Hepatocyte (in vitro differentiated cells): Measurements from ENCODE around the gene RRAD.

Source experiments
- CTCF ChIP-seq: fragments of 200-600 bp; sonication (generic); IDR thresholded peaks from 2 replicates; pipeline ENCODE4 v1.5.1; 2016; ENCODE audit warnings: antibody characterized with exemption, mild to moderate bottlenecking; ENCODE audit not compliant: poor library complexity
- EZH2 ChIP-seq: fragments of 200-600 bp; sonication (generic); IDR thresholded peaks from 2 replicates; pipeline ENCODE4 v1.6.1; 2016; ENCODE audit warnings: antibody characterized with exemption, mild to moderate bottlenecking, borderline replicate concordance

GRCh38 chr16:66910175-66910940 is 15.0 kb downstream of the RRAD start:
- TF ChIP-seq CTCF (no peak), EZH2 (no peak)
